ENCODE measurements around the gene BNIP5. TPM values are rescaled to one million over a fixed set of nuclear protein-coding genes. Genes with fewer than 3 reads are reported as not detected.

BNIP5 gene
- total RNA-seq, 1 donor from 2014 or later, result not detected

- Histone ChIP-seq H3K4me3 (no peak overlapping the region), H3K36me3 (no peaks in the 10 kb centered on the region), H3K9me3 (no peaks in the 10 kb centered on the region), H3K27ac (no peak overlapping the region), H3K4me1 (no peaks in the 10 kb centered on the region), H3K27me3 (ENCODE audit: low read depth) (peaks cover 3% of the 10 kb centered on the region)
- intact Hi-C loops (cut with DNase I), result no loop called here
- TF ChIP-seq, protein P1, sequence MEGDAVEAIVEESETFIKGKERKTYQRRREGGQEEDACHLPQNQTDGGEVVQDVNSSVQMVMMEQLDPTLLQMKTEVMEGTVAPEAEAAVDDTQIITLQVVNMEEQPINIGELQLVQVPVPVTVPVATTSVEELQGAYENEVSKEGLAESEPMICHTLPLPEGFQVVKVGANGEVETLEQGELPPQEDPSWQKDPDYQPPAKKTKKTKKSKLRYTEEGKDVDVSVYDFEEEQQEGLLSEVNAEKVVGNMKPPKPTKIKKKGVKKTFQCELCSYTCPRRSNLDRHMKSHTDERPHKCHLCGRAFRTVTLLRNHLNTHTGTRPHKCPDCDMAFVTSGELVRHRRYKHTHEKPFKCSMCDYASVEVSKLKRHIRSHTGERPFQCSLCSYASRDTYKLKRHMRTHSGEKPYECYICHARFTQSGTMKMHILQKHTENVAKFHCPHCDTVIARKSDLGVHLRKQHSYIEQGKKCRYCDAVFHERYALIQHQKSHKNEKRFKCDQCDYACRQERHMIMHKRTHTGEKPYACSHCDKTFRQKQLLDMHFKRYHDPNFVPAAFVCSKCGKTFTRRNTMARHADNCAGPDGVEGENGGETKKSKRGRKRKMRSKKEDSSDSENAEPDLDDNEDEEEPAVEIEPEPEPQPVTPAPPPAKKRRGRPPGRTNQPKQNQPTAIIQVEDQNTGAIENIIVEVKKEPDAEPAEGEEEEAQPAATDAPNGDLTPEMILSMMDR (IDR thresholded peaks at IDR 0.05), result no peak
- ATAC-seq, result no peak
- no peak for DNase-seq
Measured at GRCh38 chr6:36328600-36328999, 8.1 kb downstream of the BNIP5 start.

GRCh38 chr6:36327919-36328236 lies 8.8 kb downstream of the BNIP5 start:
- H3K36me3 ChIP-seq, result no peaks in the 10 kb centered on the region
- ATAC-seq (no peak), DNase-seq (no peak)
- H3K27ac ChIP-seq, result no peak overlapping the region
- no peaks in the 10 kb centered on the region for H3K27me3 ChIP-seq (ENCODE audit: low read depth)
- TF ChIP-seq, protein P1 (IDR thresholded peaks at IDR 0.05), result no peak
- H3K4me1 ChIP-seq, result no peaks in the 10 kb centered on the region
- no peak overlapping the region for H3K4me3 ChIP-seq
- intact Hi-C loops (cut with DNase I), result no loop called here
- no peaks in the 10 kb centered on the region for H3K9me3 ChIP-seq

DNA sequence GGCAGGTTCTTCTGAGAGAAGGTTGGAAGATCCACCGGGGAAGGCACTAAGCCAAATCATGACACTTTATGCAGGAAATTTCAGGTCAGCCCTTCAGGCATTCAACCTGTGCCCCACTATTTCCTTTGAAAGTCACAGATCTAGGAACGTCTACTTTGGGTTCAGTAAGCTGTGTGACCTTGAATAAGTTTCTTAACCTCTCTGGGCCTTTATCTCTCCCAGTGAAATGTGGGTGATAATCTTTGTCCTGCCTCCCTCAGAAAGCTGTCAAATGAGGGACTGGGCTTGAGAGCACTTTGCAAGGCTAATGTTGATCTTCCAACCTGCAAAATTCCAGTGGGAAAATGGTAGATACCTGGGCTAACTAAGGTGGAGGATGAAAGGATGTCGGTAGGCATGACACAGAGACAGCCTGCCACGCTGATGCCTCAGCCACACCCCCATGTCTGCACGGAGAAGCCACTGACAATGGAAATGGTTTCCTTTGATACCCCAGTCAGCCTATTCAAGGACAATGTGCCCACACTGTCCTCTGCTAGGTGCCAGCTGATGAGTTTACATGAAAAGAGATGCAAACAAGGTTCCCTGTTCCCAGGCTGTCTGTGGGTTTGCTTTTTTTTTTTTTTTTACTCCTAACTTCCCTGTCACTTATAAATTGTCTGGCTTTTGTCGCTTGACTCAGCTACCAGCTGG lies 9.3 kb downstream of the BNIP5 start:
- Histone ChIP-seq H3K9me3 (no peaks in the 10 kb centered on the region), H3K36me3 (no peaks in the 10 kb centered on the region), H3K27ac (no peak overlapping the region), H3K27me3 (ENCODE audit: low read depth) (no peaks in the 10 kb centered on the region), H3K4me1 (no peaks in the 10 kb centered on the region), H3K4me3 (no peak overlapping the region)
- DNase-seq (no peak), ATAC-seq (no peak)
- intact Hi-C loops (cut with DNase I), result no loop called here
- TF ChIP-seq, protein P1 (IDR thresholded peaks at IDR 0.05), result no peak

GRCh38 chr6:36326356-36326995 lies 10.2 kb downstream of the BNIP5 start:
- Histone ChIP-seq H3K9me3 (no peaks in the 10 kb centered on the region), H3K27ac (no peak overlapping the region), H3K27me3 (ENCODE audit: low read depth) (no peaks in the 10 kb centered on the region), H3K4me1 (no peaks in the 10 kb centered on the region), H3K4me3 (no peak overlapping the region), H3K36me3 (no peaks in the 10 kb centered on the region)
- peak; percentile 41 to 47 for ATAC-seq
- intact Hi-C loops (cut with DNase I), result no loop called here
- DNase-seq, result no peak
- TF ChIP-seq, protein P1 (IDR thresholded peaks at IDR 0.05), result no peak

DNA sequence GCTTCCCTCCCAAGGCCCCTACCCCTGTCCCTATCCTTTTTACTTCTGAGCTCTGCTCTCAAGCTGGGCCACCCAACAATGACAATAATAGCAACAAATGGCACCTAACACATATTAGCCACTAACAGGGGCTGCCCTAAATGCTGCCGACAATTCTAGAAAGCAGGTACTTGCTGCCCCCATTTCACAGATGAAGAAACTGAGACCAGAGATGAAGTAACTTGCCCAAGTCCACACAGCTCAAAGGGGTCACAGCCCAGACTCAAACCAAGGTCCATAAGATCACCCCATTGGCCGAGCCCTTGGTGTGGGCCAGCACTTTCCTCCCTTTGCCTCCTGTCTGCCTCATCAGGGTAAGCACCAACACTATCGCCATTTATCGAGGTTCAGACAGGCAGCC lies 12.0 kb downstream of the BNIP5 start:
- no peaks in the 10 kb centered on the region for H3K4me1 ChIP-seq
- H3K36me3 ChIP-seq, result no peaks in the 10 kb centered on the region
- no peak overlapping the region for H3K27ac ChIP-seq
- DNase-seq, result no peak
- no peaks in the 10 kb centered on the region for H3K27me3 ChIP-seq (ENCODE audit: low read depth)
- H3K4me3 ChIP-seq, result no peak overlapping the region
- ATAC-seq, result no peak
- TF ChIP-seq, protein P1 (IDR thresholded peaks at IDR 0.05), result no peak
- no peaks in the 10 kb centered on the region for H3K9me3 ChIP-seq
- intact Hi-C loops (cut with DNase I), result no loop called here

Measured in lower lobe of right lung (tissue), 2 donors.